Measurements from ENCODE around the gene NIP7.

Gene NIP7

DNA sequence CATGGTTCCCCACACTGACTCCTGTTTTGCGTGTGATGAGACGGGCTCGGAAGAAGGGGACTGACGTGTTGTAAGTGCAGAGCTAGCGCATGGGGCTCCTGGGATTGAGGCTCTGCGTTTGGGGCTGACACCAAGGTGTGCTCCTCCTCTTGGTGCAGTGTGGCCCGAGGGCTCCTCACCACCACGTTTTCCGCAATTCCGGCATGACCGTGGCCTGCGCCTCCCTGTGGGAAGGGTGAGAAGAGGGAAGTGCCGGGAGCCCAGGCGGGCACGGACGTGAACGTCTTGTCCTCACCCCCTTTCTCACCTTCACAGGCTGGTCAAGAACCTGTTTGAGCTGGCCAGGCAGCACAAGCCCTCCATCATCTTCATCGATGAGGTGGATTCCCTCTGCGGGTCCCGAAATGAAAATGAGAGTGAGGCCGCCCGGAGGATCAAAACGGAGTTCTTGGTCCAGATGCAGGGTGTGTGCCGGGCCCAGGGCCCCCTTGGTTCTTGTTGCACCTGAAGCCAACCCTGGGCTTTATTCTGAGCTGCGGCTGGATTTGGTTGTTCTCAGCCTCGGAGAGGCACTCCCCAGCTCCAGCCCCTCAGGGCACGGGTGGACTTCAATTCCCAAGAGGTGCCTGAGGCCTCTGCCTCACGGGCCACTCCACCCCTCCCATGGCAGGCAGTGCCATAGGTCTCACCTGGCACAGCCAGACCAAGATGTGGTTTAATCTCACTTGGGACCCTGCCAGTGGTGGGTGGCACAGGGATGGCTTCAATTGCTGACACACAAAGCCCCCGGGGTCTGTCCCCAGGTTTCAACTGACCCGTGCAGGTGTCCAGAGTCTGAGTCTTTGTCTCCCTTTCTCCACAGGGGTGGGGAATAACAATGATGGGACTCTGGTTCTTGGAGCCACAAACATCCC lies 19.5 kb upstream of the NIP7 start:
- H3K27ac ChIP-seq (ENCODE audit: low read length) = no peak overlapping the region
- no peak overlapping the region for H3K4me3 ChIP-seq (ENCODE audit: low read depth in 1 of 2, low read length in 2 of 2)
- peaks cover 71 to 93% of the 10 kb centered on the region in 2 donors for H3K36me3 ChIP-seq (ENCODE audit: control insufficient read depth in 1 of 2, insufficient read depth in 2 of 2, low read length in 2 of 2)

DNA sequence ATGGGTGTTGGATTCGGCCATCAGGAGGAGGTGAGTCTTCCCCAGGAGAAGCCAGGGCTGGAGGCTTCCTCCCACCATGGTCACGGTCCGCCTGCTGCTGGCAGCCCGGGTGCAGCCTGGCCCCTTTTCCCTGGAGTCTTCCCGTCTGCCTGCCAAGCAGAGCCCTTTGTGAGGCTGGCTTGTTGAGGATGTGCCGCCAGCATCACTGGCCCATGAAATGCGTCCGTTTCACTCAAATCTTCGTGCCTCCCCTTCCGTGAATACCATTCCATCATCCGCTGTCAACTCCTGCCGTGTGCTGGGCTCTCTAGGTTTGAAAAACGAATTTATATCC lies 18.9 kb upstream of the NIP7 start:
- H3K4me3 ChIP-seq (ENCODE audit: low read depth in 1 of 2, low read length in 2 of 2) = no peak overlapping the region
- peaks cover 66 to 92% of the 10 kb centered on the region in 2 donors for H3K36me3 ChIP-seq (ENCODE audit: control insufficient read depth in 1 of 2, insufficient read depth in 2 of 2, low read length in 2 of 2)
- no peaks in the 10 kb centered on the region for H3K27me3 ChIP-seq (ENCODE audit: low read depth, low read length)
- H3K27ac ChIP-seq (ENCODE audit: low read length) = no peak overlapping the region
- H3K4me1 ChIP-seq (ENCODE audit: control insufficient read depth in 1 of 2, insufficient read depth in 2 of 2, low read length in 2 of 2) = peaks cover 0 to 8% of the 10 kb centered on the region in 2 donors
- no peaks in the 10 kb centered on the region for H3K9me3 ChIP-seq (ENCODE audit: control insufficient read depth in 1 of 2, low read length in 2 of 2)

More for the DNA sequence above, 19.5 kb upstream of the NIP7 start:
- Histone ChIP-seq H3K27me3 (ENCODE audit: low read depth, low read length) (no peaks in the 10 kb centered on the region), H3K9me3 (ENCODE audit: control insufficient read depth in 1 of 2, low read length in 2 of 2) (no peaks in the 10 kb centered on the region), H3K4me1 (ENCODE audit: control insufficient read depth in 1 of 2, insufficient read depth in 2 of 2, low read length in 2 of 2) (peaks cover 0 to 8% of the 10 kb centered on the region in 2 donors)

DNA sequence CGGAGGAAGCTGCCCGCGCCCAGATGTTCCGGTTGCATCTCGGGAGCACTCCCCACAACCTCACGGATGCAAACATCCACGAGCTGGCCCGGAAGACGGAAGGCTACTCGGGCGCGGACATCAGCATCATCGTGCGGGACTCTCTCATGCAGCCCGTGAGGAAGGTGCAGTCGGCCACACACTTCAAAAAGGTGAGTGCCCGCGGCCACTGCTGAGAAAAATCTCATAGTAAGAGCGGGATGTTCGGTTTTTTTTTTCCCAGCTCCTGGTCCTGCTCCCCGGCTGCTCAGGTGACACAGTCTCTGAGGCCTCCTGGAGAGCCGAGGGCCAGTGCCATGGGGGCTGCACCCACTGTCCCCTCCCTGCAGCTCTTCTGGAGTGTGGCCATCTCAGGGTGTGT lies 18.5 kb upstream of the NIP7 start:
- Histone ChIP-seq H3K27me3 (ENCODE audit: low read depth, low read length) (no peaks in the 10 kb centered on the region), H3K36me3 (ENCODE audit: control insufficient read depth in 1 of 2, insufficient read depth in 2 of 2, low read length in 2 of 2) (peaks cover 64 to 92% of the 10 kb centered on the region in 2 donors), H3K9me3 (ENCODE audit: control insufficient read depth in 1 of 2, low read length in 2 of 2) (no peaks in the 10 kb centered on the region), H3K27ac (ENCODE audit: low read length) (no peak overlapping the region), H3K4me3 (ENCODE audit: low read depth in 1 of 2, low read length in 2 of 2) (no peak overlapping the region), H3K4me1 (ENCODE audit: control insufficient read depth in 1 of 2, insufficient read depth in 2 of 2, low read length in 2 of 2) (peaks cover 0 to 8% of the 10 kb centered on the region in 2 donors)

DNA sequence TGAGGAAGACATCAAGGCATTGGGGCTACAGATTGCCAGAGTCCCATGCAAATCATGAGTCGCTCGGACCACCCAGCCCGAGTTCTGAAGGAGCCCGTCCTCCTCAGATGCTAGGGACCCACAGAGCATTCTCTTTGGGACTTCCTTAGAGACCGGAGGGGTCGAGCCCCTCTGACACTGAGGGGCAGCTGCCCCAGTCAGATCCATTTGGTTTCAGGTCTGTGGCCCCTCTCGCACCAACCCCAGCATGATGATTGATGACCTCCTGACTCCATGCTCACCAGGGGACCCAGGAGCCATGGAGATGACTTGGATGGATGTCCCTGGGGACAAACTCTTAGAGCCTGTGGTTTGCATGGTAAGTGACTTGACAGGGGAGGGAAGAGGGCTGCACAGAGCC lies 17.2 kb upstream of the NIP7 start:
- Histone ChIP-seq H3K4me3 (ENCODE audit: low read depth in 1 of 2, low read length in 2 of 2) (no peak overlapping the region), H3K9me3 (ENCODE audit: control insufficient read depth in 1 of 2, low read length in 2 of 2) (no peaks in the 10 kb centered on the region), H3K4me1 (ENCODE audit: control insufficient read depth in 1 of 2, insufficient read depth in 2 of 2, low read length in 2 of 2) (peaks cover 0 to 21% of the 10 kb centered on the region in 2 donors), H3K36me3 (ENCODE audit: control insufficient read depth in 1 of 2, insufficient read depth in 2 of 2, low read length in 2 of 2) (peaks cover 59 to 87% of the 10 kb centered on the region in 2 donors), H3K27ac (ENCODE audit: low read length) (no peak overlapping the region), H3K27me3 (ENCODE audit: low read depth, low read length) (no peaks in the 10 kb centered on the region)

DNA sequence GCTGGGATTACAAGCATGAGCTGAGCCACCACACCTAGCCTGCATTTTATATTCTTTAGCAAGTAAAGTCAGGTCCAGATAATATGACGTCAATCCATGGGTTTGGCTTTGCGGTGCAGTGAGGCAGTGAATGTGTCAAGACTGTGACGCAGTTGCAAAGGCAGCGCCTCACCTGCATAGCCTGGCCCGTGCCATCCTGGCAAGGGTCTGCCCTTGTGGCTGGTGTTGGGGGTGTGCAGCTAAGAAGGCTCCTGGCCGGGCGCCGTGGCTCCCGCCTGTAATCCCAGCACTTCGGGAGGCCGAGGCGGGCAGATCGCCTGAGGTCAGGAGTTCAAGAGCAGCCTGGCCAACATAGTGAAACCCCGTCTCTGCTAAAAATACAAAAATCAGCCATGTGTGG lies 16.2 kb upstream of the NIP7 start:
- Histone ChIP-seq H3K9me3 (ENCODE audit: control insufficient read depth in 1 of 2, low read length in 2 of 2) (no peaks in the 10 kb centered on the region), H3K27ac (ENCODE audit: low read length) (no peak overlapping the region), H3K27me3 (ENCODE audit: low read depth, low read length) (no peaks in the 10 kb centered on the region), H3K4me3 (ENCODE audit: low read depth in 1 of 2, low read length in 2 of 2) (no peak overlapping the region), H3K4me1 (ENCODE audit: control insufficient read depth in 1 of 2, insufficient read depth in 2 of 2, low read length in 2 of 2) (peaks cover 3 to 25% of the 10 kb centered on the region in 2 donors), H3K36me3 (ENCODE audit: control insufficient read depth in 1 of 2, insufficient read depth in 2 of 2, low read length in 2 of 2) (peaks cover 54 to 81% of the 10 kb centered on the region in 2 donors)

DNA sequence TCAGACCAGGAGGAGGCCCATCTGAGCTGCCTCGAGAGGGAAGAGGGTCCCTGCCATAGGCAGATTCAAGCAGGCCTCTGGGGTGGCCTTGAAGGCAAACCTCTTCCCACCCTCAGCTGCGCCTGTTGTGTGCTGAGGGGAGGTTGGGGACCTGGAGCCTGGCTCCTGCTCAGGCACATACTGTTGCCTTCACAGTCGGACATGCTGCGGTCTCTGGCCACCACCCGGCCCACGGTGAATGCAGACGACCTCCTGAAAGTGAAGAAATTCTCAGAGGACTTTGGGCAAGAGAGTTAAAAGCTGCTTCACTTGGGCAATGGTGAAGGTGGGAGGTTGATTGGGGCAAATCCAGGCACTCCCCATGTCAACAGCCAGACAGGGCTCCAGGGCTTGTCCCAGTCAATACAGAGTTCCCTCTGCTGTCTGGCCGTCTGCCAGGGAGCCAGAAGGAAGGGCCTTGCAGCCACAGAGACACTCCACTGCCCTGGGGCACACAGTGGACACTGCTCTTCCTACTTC lies 15.5 kb upstream of the NIP7 start:
- Histone ChIP-seq H3K27me3 (ENCODE audit: low read depth, low read length) (no peaks in the 10 kb centered on the region), H3K36me3 (ENCODE audit: control insufficient read depth in 1 of 2, insufficient read depth in 2 of 2, low read length in 2 of 2) (peaks cover 52 to 75% of the 10 kb centered on the region in 2 donors), H3K9me3 (ENCODE audit: control insufficient read depth in 1 of 2, low read length in 2 of 2) (no peaks in the 10 kb centered on the region), H3K27ac (ENCODE audit: low read length) (no peak overlapping the region), H3K4me3 (ENCODE audit: low read depth in 1 of 2, low read length in 2 of 2) (no peak overlapping the region), H3K4me1 (ENCODE audit: control insufficient read depth in 1 of 2, insufficient read depth in 2 of 2, low read length in 2 of 2) (peaks cover 10 to 31% of the 10 kb centered on the region in 2 donors)

DNA sequence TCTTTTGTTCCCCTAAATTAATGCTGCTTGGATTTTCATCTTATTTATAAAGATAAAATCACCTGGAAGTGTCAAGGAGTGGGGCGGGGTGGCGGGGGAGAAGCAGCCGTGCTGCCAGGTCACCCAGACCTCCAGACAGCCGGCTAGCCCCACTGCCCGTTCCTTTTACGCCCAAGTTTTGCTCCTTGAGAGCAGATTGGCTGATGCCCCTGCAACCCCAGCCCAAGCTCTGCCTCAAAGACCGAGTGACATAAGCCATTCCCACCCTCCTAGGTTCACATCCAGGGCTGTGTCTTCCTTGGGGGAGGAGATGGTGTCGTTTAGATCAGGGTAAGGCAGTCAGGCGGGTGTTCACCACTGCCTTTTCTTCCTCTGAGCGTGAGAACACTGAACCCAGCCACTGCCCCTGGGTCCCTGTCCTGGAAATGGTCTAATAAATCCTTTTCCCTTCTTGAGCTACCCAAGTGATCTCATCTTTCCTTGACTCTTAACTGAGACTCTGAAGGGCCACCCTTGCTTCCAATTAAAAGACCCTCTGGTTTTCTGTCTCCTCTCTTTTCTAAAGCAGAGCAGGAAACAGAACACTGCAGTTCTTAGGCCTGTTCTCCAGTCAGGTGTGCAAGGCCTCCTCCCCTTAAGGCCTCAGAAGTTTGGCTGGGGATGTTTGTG lies 14.9 kb upstream of the NIP7 start:
- Histone ChIP-seq H3K27ac (ENCODE audit: low read length) (no peak overlapping the region), H3K36me3 (ENCODE audit: control insufficient read depth in 1 of 2, insufficient read depth in 2 of 2, low read length in 2 of 2) (peaks cover 46 to 68% of the 10 kb centered on the region in 2 donors), H3K9me3 (ENCODE audit: control insufficient read depth in 1 of 2, low read length in 2 of 2) (no peaks in the 10 kb centered on the region), H3K4me1 (ENCODE audit: control insufficient read depth in 1 of 2, insufficient read depth in 2 of 2, low read length in 2 of 2) (peaks cover 15 to 38% of the 10 kb centered on the region in 2 donors), H3K4me3 (ENCODE audit: low read depth in 1 of 2, low read length in 2 of 2) (no peak overlapping the region), H3K27me3 (ENCODE audit: low read depth, low read length) (no peaks in the 10 kb centered on the region)

DNA sequence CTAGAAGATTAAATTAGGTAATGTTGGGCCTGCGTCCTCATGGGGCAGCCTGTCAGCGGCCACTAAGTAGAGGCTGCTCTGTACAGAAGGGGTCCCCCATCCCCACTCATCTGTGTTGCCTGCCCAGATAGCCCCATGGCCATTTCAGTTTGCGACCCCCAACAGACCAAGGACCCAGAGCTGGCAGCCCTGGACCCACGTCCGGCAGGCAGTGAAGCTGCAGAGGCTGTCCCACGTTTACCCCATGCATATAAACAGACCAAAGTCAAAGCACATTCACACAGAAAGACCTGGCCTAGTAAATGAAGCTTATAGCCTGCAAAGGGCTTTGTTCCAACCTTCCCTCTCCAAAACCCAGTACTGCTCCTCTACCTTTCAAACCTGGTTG lies 13.8 kb upstream of the NIP7 start:
- H3K36me3 ChIP-seq (ENCODE audit: control insufficient read depth in 1 of 2, insufficient read depth in 2 of 2, low read length in 2 of 2) = peaks cover 36 to 58% of the 10 kb centered on the region in 2 donors
- no peak overlapping the region for H3K27ac ChIP-seq (ENCODE audit: low read length)
- peaks cover 15 to 39% of the 10 kb centered on the region in 2 donors for H3K4me1 ChIP-seq (ENCODE audit: control insufficient read depth in 1 of 2, insufficient read depth in 2 of 2, low read length in 2 of 2)

DNA sequence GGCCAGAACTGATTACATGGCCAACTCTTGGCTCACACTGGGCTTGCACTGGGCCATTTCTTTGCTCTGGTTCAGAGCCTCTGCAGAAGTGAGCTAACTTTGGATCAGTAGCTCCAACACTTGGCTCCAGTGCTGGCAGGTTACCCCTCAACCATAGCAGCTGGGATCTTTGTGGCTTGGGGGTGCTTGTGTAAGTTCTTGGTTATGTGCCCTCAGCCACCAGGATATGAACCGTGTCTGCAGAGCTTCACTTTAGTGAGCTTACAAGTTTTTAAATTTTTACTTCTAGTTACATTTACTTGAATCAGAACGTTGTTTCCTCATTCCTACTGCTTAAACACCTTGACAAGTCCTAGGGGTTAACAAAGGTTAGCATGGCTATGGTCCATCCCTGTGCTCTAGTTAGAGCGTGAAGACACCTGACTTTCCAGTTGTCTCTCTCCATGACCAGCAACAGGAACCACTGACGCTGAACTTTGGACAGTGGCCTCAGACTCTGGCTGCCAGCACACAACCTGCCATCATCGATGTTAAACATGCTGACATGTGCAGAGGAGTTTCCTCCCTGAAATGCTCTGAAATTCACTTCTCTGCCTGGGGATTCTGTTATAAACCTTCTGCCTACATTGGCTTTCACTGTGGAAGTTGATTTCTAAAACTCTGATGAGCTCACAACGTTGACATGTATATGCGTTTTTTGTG lies 13.2 kb upstream of the NIP7 start:
- peaks cover 33 to 52% of the 10 kb centered on the region in 2 donors for H3K36me3 ChIP-seq (ENCODE audit: control insufficient read depth in 1 of 2, insufficient read depth in 2 of 2, low read length in 2 of 2)
- no peaks in the 10 kb centered on the region for H3K27me3 ChIP-seq (ENCODE audit: low read depth, low read length)
- H3K4me1 ChIP-seq (ENCODE audit: control insufficient read depth in 1 of 2, insufficient read depth in 2 of 2, low read length in 2 of 2) = peaks cover 15 to 39% of the 10 kb centered on the region in 2 donors
- H3K4me3 ChIP-seq (ENCODE audit: low read depth in 1 of 2, low read length in 2 of 2) = no peak overlapping the region
- H3K9me3 ChIP-seq (ENCODE audit: control insufficient read depth in 1 of 2, low read length in 2 of 2) = no peaks in the 10 kb centered on the region
- no peak overlapping the region for H3K27ac ChIP-seq (ENCODE audit: low read length)

More for the DNA sequence above, 13.8 kb upstream of the NIP7 start:
- H3K4me3 ChIP-seq (ENCODE audit: low read depth in 1 of 2, low read length in 2 of 2) = no peak overlapping the region
- no peaks in the 10 kb centered on the region for H3K9me3 ChIP-seq (ENCODE audit: control insufficient read depth in 1 of 2, low read length in 2 of 2)
- no peaks in the 10 kb centered on the region for H3K27me3 ChIP-seq (ENCODE audit: low read depth, low read length)

DNA sequence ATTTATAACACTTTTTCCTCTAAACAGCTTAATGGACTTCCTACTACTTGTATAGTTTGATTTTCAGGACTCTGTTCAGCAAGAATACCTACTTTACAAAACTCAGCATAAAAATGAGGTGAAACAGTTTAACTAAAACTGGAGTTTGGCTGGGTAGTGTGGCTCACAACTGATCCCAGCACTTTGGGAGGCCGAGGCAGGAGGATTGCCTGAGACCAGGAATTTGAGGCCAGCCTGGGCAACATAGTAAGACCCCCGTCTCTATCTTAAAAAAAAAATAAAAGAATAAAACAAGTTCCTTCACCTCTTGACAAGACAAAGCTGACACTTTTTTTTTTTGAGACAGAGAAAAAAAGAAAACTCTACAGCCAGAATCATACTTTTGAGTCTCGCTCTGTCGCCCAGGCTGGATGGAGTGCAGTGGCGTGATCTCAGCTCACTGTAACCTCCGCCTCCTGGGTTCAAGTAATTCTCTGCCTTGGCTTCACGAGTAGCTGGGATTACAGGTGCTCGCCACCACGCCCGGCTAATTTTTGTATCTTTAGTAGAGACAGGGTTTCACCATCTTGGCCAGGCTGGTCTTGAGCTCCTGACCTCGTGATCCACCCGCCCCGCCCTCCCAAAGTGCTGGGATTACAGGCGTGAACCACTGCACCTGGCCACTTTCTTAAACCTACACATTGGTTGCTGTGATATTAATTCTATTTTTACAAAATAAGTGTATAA lies 11.8 kb upstream of the NIP7 start:
- peaks cover 21 to 40% of the 10 kb centered on the region in 2 donors for H3K36me3 ChIP-seq (ENCODE audit: control insufficient read depth in 1 of 2, insufficient read depth in 2 of 2, low read length in 2 of 2)
- H3K27ac ChIP-seq (ENCODE audit: low read length) = no peak overlapping the region
- peaks cover 15 to 39% of the 10 kb centered on the region in 2 donors for H3K4me1 ChIP-seq (ENCODE audit: control insufficient read depth in 1 of 2, insufficient read depth in 2 of 2, low read length in 2 of 2)
- no peaks in the 10 kb centered on the region for H3K9me3 ChIP-seq (ENCODE audit: control insufficient read depth in 1 of 2, low read length in 2 of 2)
- H3K4me3 ChIP-seq (ENCODE audit: low read depth in 1 of 2, low read length in 2 of 2) = no peak overlapping the region
- H3K27me3 ChIP-seq (ENCODE audit: low read depth, low read length) = no peaks in the 10 kb centered on the region

All from muscle layer of duodenum (tissue), 2 donors.